GM12878 (cell line): ENCODE data around the gene ATAD3A. TPM values are rescaled to one million over a fixed set of nuclear protein-coding genes. Genes with fewer than 3 reads are reported as not detected.

ENCODE experiments used
- ATAC-seq: fragments of 200-7000 bp; cut with Tn5 transposase; 3 replicates; pipeline ENCODE4 v1.9.1; 2020; ENCODE audit warnings: mild to moderate bottlenecking, moderate library complexity
- BruUV-seq: library from RNA; stranded (reverse); fragments of 400-500 nt; replicated peaks from 2 replicates; lab custom pipeline; 2021; lab: Mats Ljungman, UMichigan
- CTCF ChIA-PET: fragments of 300-600 bp; sonication (Branson Sonifier 250); formaldehyde crosslinking; extraction: SDS; loops from one replicate; lab custom pipeline; 2021; ENCODE audit warnings: inconsistent platforms; lab: Yijun Ruan, JAX
- POLR2A ChIA-PET: fragments of 350-600 bp; formaldehyde crosslinking; extraction: SDS; loops from one replicate; lab custom pipeline; 2021; ENCODE audit warnings: inconsistent platforms; lab: Charles Lee
- RAD21 ChIA-PET: fragments of 300-600 bp; sonication (Branson Sonifier 250); formaldehyde crosslinking; loops from one replicate; lab custom pipeline; 2023; ENCODE audit warnings: antibody characterized with exemption; ENCODE audit not compliant: unreplicated experiment; lab: Charles Lee
- SMC1A ChIA-PET: fragments of 300-600 bp; sonication (Branson Sonifier 250); formaldehyde crosslinking; loops from one replicate; lab custom pipeline; 2023; ENCODE audit not compliant: unreplicated experiment, uncharacterized antibody; lab: Charles Lee
- DNase-seq: peaks from one replicate; pipeline ENCODE4 v3.0.0-alpha.2; 2011; ENCODE audit warnings: low read depth, low spot score
- FAIRE-seq: peaks from 3 replicates; lab custom pipeline; 2011; peaks lifted over from hg19 to GRCh38; lab: Jason Lieb, UNC
- H2AFZ ChIP-seq: 2 replicates; pipeline ENCODE4 v1.6.0; 2011; ENCODE audit warnings: low read depth, low read length, control low read depth; ENCODE audit not compliant: control insufficient read depth
- H3K27ac ChIP-seq: 2 replicates; pipeline ENCODE4 v1.5.1; 2011; ENCODE audit warnings: control low read depth; ENCODE audit not compliant: control insufficient read depth, insufficient read depth
- H3K27me3 ChIP-seq, 2 experiments: replicated peaks in 1 of 2; 2 replicates each; pipeline versions ENCODE4 v1.6.0 to v1.6.1; 2011; ENCODE audit warnings: low read length in 1 of 2; ENCODE audit not compliant: control insufficient read depth in 2 of 2, insufficient read depth in 2 of 2
- H3K36me3 ChIP-seq, 2 experiments: 2 replicates each; pipeline ENCODE4 v1.5.1; 2011; ENCODE audit warnings: low read length in 1 of 2; ENCODE audit not compliant: control insufficient read depth in 2 of 2, insufficient read depth in 2 of 2
- H3K4me1 ChIP-seq: 2 replicates; pipeline ENCODE4 v1.6.1; 2011; ENCODE audit warnings: mild to moderate bottlenecking, low read length, moderate library complexity, mixed read lengths; ENCODE audit not compliant: control insufficient read depth, insufficient read depth
- H3K4me2 ChIP-seq: 2 replicates; pipeline ENCODE4 v1.6.0; 2011; ENCODE audit warnings: control low read depth; ENCODE audit not compliant: control insufficient read depth, insufficient read depth
- H3K4me3 ChIP-seq: fragments of 200-600 bp; sonication (generic); 2 replicates; pipeline ENCODE4 v1.5.1; 2016
- H3K79me2 ChIP-seq: 2 replicates; pipeline ENCODE4 v1.6.0; 2011; ENCODE audit warnings: low read length; ENCODE audit not compliant: control insufficient read depth, insufficient read depth
- H3K9ac ChIP-seq: 2 replicates; pipeline ENCODE4 v1.8.0; 2011; ENCODE audit warnings: low read length, control low read depth, mixed read lengths; ENCODE audit not compliant: control insufficient read depth, insufficient read depth
- H3K9me3 ChIP-seq: replicated peaks from 3 replicates; pipeline ENCODE4 v1.5.1; 2011; ENCODE audit warnings: mild to moderate bottlenecking, low read length; ENCODE audit not compliant: control insufficient read depth, insufficient read depth
- H4K20me1 ChIP-seq: 2 replicates; pipeline ENCODE4 v1.6.0; 2011; ENCODE audit not compliant: control insufficient read depth, insufficient read depth
- CHD1 ChIP-seq: IDR thresholded peaks from 2 replicates; pipeline ENCODE4 v1.6.1; 2012; ENCODE audit warnings: low read depth, low read length, improper control_type of control experiment
- MYB ChIP-seq: fragments of 150-350 bp; IDR thresholded peaks from 2 replicates; pipeline ENCODE4 v1.6.1; 2014; ENCODE audit warnings: mild to moderate bottlenecking, low read depth, low read length, borderline replicate concordance
- MYC ChIP-seq: IDR thresholded peaks from 2 replicates; pipeline ENCODE4 v1.6.1; 2011; ENCODE audit warnings: mild to moderate bottlenecking, low read length, moderate library complexity, inconsistent platforms; ENCODE audit not compliant: insufficient read depth, insufficient replicate concordance, insufficient read length, severe bottlenecking
- NFYA ChIP-seq: IDR thresholded peaks from 2 replicates; pipeline ENCODE4 v1.6.1; 2011; ENCODE audit warnings: low read depth, mild to moderate bottlenecking, low read length, improper control_type of control experiment, borderline replicate concordance
- TARDBP ChIP-seq: IDR thresholded peaks from 2 replicates; pipeline ENCODE4 v1.6.1; 2016; ENCODE audit warnings: borderline replicate concordance
- ZNF274 ChIP-seq: IDR thresholded peaks from one replicate; pipeline ENCODE4 v1.8.0; 2011; ENCODE audit not compliant: insufficient read length, insufficient read depth
- ZNF592 ChIP-seq: fragments of 450-650 bp; IDR thresholded peaks from 2 replicates; pipeline ENCODE4 v1.6.1; 2017; ENCODE audit warnings: mild to moderate bottlenecking, moderate library complexity
- WGBS: methylation state at CpG from one replicate; pipeline ENCODE4 v1.1.6; 2016; ENCODE audit warnings: low lambda C conversion rate; ENCODE audit not compliant: insufficient replicate concordance, insufficient coverage; ENCODE audit errors: missing lambda C conversion rate; 5-methylcytosine and 5-hydroxymethylcytosine counted together
- in situ Hi-C: fragments of 300-500 bp; cut with MboI; formaldehyde crosslinking; loops from 9 replicates; pipeline ENCODE4 v1.14.3; 2018; ENCODE audit warnings: mixed read lengths
- intact Hi-C: fragments of 100-400 bp; cut with micrococcal nuclease; formaldehyde crosslinking; loops from one replicate; pipeline ENCODE4 v1.14.2; 2022; ENCODE audit not compliant: unreplicated experiment
- polyA plus RNA-seq, 11 experiments: library from polyadenylated mRNA; depleted of rRNA in 4 of 11; unstranded in 6 of 11; stranded (reverse) in 5 of 11; fragments of >200 nt; fragmentation: Nextera tagmentation in 4 of 11; fragmentation: Illumina TruSeq in 1 of 11; extraction: Ambion mirVana in 4 of 11; extraction: Trizol in 1 of 11; gene quantifications; 1 replicate in 1 of 11; 2 replicates in 10 of 11; pipeline versions ENCODE4 v1.2.1 to v1.2.3, GENCODE V29; 2011 to 2016; ENCODE audit warnings: inconsistent platforms in 2 of 11, missing spikeins in 2 of 11, low read depth in 1 of 11
- total RNA-seq, 4 experiments: library from RNA; depleted of rRNA in 3 of 4; stranded (reverse); fragments of >200 nt in 3 of 4; fragmentation: Illumina TruSeq in 1 of 4; extraction: Trizol in 1 of 4; gene quantifications; 2 replicates each; pipeline versions ENCODE4 v1.2.1 to v1.2.3, GENCODE V29; 2013 to 2021

ATAD3A gene
- total and polyA plus RNA-seq, 10 of the 15 experiments (the other 5 are each of a cell fraction or from before 2014, with no cell fraction given) = 0.05 to 93.5 (median 38.9) TPM

GRCh38 chr1:1536019-1536937 lies 24.3 kb downstream of the ATAD3A start:
- TF ChIP-seq CHD1 = no peak
- TF ChIP-seq ZNF592 = no peak
- no peak for TF ChIP-seq ZNF274
- no peak for TF ChIP-seq NFYA
- no peak for TF ChIP-seq MYC
- no peak for TF ChIP-seq MYB
- TF ChIP-seq TARDBP = no peak
- Histone ChIP-seq H3K27ac (no peak overlapping the region), H3K4me1 (no peaks in the 10 kb centered on the region), H3K36me3 (no peaks in the 10 kb centered on the region; a peak in 2 of 4 replicates), H3K27me3 (no peaks in the 10 kb centered on the region), H4K20me1 (no peaks in the 10 kb centered on the region), H3K4me3 (no peak overlapping the region), H3K9ac (no peak overlapping the region), H3K9me3 (no peaks in the 10 kb centered on the region), H3K79me2 (no peaks in the 10 kb centered on the region), H2AFZ (no peak overlapping the region), H3K4me2 (no peak overlapping the region)
- ChIA-PET SMC1A (no interaction called here), POLR2A (interaction anchor here (0.5 kb wide), 1 partner anchor 10 kb away, joined by 4 read pairs; no protein-coding TSS in a partner anchor), CTCF (no interaction called here), RAD21 (no interaction called here)
- 65% methylated on average over 31 of the region's 48 CpGs for WGBS
- intact Hi-C loops = no loop called here
- DNase-seq (no peak), FAIRE-seq (no peak), ATAC-seq (no peak)
- in situ Hi-C loops = no loop called here
- BruUV-seq = no TSS peak
